Glomerular endothelial cell (primary cell): ENCODE data around the gene MPDZ. TPM values are rescaled to one million over a fixed set of nuclear protein-coding genes. Genes with fewer than 3 reads are reported as not detected.

Experiments used
- DNase-seq: peaks from one replicate; pipeline ENCODE4 v3.0.0-alpha.2; 2011; ENCODE audit warnings: low read depth, low spot score; ENCODE audit errors: extremely low read depth
- total RNA-seq: library from RNA; depleted of rRNA; stranded (reverse); fragments of >200 nt; gene quantifications from 2 replicates; pipeline ENCODE4 v1.2.3, GENCODE V29; 2015

Gene MPDZ
- total RNA-seq, 1 donor from 2014 or later = 50.1 TPM

GRCh38 chr9:13186091-13186490, 93.4 kb downstream of the MPDZ start:
- no peak for DNase-seq

DNA sequence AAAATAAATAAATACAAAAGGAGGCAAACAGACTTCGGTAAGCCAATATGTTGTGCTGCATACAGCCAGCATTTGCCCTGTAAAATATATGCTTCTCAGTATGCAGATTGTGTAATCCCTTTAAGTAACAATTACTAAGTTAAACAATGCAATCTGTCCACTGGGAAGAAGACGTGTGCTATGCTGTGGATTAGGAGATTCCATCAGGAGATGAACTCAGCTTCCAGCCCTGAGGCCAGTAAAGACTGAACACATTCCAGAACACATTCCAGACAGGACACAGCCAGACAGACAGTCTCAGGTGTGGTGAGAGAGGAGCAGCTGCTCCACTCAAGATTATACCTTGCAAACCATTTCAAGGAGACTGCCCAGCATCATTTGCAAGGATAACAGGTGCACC, 97.8 kb downstream of the MPDZ start:
- DNase-seq = no peak

DNA sequence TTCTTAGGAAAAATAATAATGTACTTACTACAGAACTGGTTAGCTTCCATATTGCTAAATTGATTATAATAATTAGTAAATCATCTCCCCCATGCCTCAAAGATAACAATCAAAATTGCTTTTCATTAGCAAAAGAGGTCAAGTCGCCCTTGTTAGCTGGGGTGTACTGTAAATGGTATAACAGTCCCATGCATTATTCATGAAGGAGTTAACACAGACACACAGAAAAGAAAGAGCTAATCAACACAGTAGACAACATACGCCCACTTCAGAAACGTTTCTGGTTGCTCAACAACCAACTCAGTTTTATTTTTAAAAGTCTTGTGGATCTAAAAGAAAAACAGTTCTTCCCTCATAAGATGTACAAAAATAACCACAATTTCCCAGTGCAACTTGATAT, 100.2 kb downstream of the MPDZ start:
- no peak for DNase-seq

GRCh38 chr9:13175732-13176131, 103.8 kb downstream of the MPDZ start:
- no peak for DNase-seq

DNA sequence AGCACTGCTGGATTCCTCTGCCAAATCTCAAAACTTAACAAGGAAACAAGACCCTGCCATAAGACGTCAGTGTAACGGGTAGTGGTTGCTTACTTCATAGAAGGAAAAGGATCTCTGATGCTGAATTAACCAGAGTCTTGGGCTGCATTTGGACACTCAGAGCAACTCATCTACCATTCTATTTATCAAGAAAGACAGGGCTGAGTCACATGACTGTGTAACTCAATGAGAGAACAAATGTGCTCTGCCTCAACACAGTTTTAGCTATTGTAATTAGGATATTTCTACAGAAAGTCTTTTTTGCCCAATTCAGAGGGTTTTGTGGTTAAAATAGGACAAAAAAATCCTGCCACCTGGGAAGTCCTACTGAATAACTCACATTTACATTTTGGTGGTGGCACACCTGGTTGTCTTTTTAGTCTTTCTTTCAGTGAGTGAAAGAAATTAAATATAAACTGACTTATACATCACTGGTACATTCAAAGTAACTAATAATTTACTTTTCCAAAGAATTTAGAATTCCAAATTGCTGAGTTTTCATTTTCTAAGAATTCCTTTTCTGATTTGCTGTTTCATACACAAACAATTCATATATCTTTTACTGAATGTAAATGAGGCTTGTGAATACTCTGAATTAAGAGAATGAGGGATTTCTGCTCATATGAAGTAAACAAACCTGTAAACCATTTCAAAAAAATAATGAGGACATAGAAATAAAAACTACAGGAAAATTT, 104.4 kb downstream of the MPDZ start:
- DNase-seq = no peak

DNA sequence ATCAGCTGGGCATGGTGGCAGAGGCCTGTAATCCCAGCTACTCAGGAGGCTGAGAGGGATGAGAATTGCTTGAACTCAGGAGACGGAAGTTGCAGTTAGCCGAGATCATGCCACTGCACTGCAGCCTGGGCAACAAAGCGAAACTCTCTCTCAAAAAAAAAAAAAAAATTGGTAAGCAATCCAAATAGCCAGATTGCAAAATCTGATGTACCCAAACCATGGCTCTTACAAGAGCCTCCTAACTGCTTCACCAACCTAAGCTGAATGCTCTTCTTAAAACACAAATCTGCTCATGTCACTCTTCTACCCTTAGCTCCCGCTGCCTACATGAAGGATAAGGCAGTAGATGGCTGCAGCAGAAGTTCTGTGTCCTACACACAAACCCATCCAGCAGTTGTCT, 105.9 kb downstream of the MPDZ start:
- no peak for DNase-seq

GRCh38 chr9:13171261-13171660, 108.2 kb downstream of the MPDZ start:
- DNase-seq = no peak

- no peak for DNase-seq
These were observed 112.5 kb downstream of the MPDZ start for GRCh38 chr9:13166996-13167395.

- DNase-seq = no peak
These were observed 113.5 kb downstream of the MPDZ start for GRCh38 chr9:13165956-13166355.

DNA sequence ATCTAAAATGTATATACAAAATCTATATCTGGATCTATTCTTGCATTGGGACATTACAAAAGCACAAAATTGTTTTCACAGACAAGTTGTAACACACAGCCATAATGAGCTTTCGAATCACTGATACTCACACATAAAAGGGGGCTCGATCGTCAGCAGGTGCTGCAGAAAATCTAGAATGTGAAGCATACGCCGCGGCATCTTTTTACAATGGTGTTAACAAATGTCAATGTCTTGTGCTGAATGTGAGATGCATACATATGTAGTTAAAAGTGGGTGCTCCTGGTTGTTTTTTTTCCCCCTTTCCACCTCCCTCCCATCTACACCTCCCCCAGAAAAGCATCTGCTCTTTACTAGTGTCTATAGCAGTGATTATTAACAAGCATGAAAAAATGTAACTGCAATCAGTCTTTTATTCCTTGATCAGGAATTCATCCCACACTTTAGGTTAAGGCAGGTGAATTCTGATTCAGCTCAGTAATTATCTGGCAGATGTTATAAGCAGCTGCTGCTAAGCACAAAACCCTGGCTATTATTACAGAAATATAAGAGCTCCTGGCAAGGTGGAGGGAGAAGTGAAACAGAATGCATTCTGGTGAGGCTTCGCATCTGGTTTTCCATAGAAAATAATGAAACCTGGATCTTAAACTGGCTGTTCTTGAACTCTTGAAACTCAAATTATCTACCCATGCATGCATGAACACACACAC, 114.1 kb downstream of the MPDZ start:
- no peak for DNase-seq

- DNase-seq = no peak
These were observed 115.5 kb downstream of the MPDZ start for GRCh38 chr9:13163946-13164345.

DNA sequence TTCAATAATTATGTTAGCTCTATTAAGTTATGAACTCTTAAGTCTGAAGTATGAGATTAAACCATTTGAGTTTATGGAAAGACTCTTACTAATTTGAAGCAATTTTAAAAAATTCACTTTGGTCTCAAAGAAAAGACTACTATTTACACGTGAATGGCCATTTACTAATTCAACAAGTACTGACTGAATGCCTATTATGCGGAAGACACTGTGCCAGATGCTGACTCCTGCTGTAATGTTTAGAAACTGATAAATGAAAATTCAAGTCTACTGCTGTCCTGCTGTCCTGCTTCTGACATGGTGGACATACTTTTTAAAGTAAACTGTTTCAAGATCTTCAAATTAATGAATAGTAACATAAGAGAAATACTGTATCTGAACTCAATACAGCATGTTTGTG, 116.2 kb downstream of the MPDZ start:
- no peak for DNase-seq

GRCh38 chr9:13160051-13160450, 119.4 kb downstream of the MPDZ start:
- no peak for DNase-seq

GRCh38 chr9:13158986-13159385, 120.5 kb downstream of the MPDZ start:
- DNase-seq = no peak

DNA sequence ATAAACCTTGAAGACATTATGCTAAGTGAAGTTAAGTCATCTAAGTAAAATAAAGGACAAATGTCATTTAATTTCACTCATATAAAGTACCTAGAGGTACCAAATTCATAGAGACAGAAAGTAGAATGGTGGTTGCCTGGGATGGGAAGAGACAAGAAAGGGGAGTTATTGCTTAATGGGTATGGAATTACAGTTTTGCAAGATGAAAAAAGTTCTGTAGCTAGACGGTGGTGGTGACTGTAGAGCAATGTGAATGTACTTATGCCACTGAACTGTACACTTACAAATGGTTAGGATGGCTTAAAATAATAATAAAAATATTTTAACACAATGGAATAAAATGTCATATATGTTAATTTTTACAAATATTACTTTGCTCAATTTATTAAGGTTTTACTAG, 128.0 kb downstream of the MPDZ start:
- no peak for DNase-seq

- DNase-seq = no peak
These were observed 130.0 kb downstream of the MPDZ start for GRCh38 chr9:13149454-13149853.

DNA sequence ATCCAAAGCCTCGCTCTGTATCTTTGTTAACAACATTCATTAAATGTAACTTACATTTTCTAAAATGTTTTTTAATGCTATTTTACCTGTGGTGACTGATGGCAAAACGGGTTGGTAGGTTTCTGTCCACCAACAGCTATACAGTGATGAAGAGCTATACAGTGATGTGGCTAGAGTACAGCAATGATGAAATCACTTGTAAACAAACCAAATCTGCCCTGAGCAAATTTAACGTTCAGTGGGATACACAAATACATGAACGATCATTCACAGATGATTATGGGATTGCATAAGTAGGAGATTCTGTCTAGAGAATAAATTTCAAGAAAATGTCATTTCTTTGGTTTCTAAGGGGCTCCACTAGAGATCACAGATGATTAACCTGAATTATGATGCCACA, 132.7 kb downstream of the MPDZ start:
- DNase-seq = no peak

- DNase-seq = no peak
These were observed 134.2 kb downstream of the MPDZ start for GRCh38 chr9:13145340-13145739.

- DNase-seq = no peak
These were observed 135.2 kb downstream of the MPDZ start for GRCh38 chr9:13144166-13144775.

GRCh38 chr9:13143281-13143680, 136.2 kb downstream of the MPDZ start:
- DNase-seq = no peak

DNA sequence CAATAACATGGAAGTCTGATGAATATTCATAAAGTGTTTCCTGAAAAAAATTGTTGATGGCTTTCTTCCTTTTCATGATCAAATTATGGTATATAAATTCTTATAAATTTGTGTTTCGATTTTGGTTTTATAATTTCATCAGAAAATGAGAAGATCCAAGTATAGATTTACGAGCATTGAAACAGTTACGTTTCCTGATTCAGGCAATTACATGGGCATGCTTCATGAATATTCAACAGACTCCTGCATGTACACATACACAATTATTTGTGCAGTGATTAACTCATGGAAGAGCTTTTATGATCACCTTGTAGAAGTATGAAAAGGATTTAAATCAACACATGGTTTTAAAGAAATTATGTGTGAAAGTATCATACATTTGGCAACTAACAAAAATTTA, 136.7 kb downstream of the MPDZ start:
- DNase-seq = no peak

- no peak for DNase-seq
These were observed 137.9 kb downstream of the MPDZ start for GRCh38 chr9:13141629-13142028.
